Upper lobe of left lung (tissue), 4 donors: ENCODE data around the gene MAPK14.

ENCODE experiments used
- EP300 ChIP-seq, 4 donors: sonication (generic); formaldehyde crosslinking; IDR thresholded peaks; one replicate each; pipeline ENCODE4 v1.5.1; 2017; ENCODE audit warnings: antibody characterized with exemption in 4 of 4, control low read depth in 2 of 4
- POLR2A ChIP-seq, 4 donors: fragments of 450-650 bp; IDR thresholded peaks; one replicate each; pipeline ENCODE4 v1.5.1; 2016 to 2017; ENCODE audit warnings: antibody characterized with exemption in 4 of 4, mild to moderate bottlenecking in 2 of 4
- POLR2AphosphoS5 ChIP-seq, 2 donors: sonication (generic); formaldehyde crosslinking; IDR thresholded peaks; one replicate each; pipeline ENCODE4 v1.5.1; 2017; ENCODE audit warnings: antibody characterized with exemption in 2 of 2
- TF ChIP-seq, protein P1 (sequence below), 6 experiments: fragments of 450-650 bp in 4 of 6; fragments of 200-600 bp in 2 of 6; sonication (generic) in 2 of 6; IDR thresholded peaks; one replicate each; pipeline ENCODE4 v1.5.1; 2016 to 2019; ENCODE audit warnings: antibody characterized with exemption in 6 of 6

DNA sequence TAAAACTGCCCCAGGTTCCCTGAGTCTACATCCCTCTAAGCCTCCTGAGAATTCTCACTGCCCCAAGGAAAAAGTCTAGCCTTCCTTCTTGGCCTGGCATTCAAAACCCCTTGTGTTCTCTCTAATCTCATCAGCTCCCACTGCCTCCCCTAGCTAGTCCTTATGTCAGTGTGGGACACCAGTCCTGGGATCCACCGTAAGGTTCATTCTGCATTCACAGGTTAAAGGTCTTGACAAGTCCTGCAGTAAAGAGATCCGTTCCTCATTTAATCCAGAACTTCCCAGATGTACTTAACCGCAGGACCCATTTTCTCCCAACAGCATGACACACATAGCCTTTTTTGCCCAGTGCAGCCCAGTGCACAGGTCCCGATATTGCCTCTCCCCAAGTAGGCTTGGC is 114.4 kb downstream of the MAPK14 start:
- TF ChIP-seq POLR2A (IDR thresholded peaks at IDR 0.05) (no peak), POLR2AphosphoS5 (IDR thresholded peaks at IDR 0.05) (no peak), EP300 (IDR thresholded peaks at IDR 0.05) (no peak)
- TF ChIP-seq, protein P1, sequence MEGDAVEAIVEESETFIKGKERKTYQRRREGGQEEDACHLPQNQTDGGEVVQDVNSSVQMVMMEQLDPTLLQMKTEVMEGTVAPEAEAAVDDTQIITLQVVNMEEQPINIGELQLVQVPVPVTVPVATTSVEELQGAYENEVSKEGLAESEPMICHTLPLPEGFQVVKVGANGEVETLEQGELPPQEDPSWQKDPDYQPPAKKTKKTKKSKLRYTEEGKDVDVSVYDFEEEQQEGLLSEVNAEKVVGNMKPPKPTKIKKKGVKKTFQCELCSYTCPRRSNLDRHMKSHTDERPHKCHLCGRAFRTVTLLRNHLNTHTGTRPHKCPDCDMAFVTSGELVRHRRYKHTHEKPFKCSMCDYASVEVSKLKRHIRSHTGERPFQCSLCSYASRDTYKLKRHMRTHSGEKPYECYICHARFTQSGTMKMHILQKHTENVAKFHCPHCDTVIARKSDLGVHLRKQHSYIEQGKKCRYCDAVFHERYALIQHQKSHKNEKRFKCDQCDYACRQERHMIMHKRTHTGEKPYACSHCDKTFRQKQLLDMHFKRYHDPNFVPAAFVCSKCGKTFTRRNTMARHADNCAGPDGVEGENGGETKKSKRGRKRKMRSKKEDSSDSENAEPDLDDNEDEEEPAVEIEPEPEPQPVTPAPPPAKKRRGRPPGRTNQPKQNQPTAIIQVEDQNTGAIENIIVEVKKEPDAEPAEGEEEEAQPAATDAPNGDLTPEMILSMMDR (IDR thresholded peaks at IDR 0.05): no peak
